Measurements from ENCODE around the gene WNT11.

WNT11 gene

GRCh38 chr11:76153571-76153923 is 52.8 kb downstream of the WNT11 start:
- H3K27ac ChIP-seq: no peak overlapping the region
- no peak for TF ChIP-seq CTCF (conservative IDR thresholded peaks at IDR 0.05)

GRCh38 chr11:76152741-76153570 is 53.3 kb downstream of the WNT11 start:
- TF ChIP-seq CTCF (conservative IDR thresholded peaks at IDR 0.05): no peak
- H3K27ac ChIP-seq: no peak overlapping the region

- no peak overlapping the region for H3K27ac ChIP-seq
- peak; percentile 97 for TF ChIP-seq CTCF (conservative IDR thresholded peaks at IDR 0.05)
These were observed 54.1 kb downstream of the WNT11 start for GRCh38 chr11:76152086-76152681.

GRCh38 chr11:76151556-76152085 is 54.7 kb downstream of the WNT11 start:
- no peak overlapping the region for H3K27ac ChIP-seq

GRCh38 chr11:76150141-76150540 is 56.2 kb downstream of the WNT11 start:
- TF ChIP-seq CTCF (conservative IDR thresholded peaks at IDR 0.05): no peak

More at GRCh38 chr11:76151556-76152085, 54.7 kb downstream of the WNT11 start:
- TF ChIP-seq CTCF (conservative IDR thresholded peaks at IDR 0.05): no peak

GRCh38 chr11:76149713-76150112 is 56.6 kb downstream of the WNT11 start:
- TF ChIP-seq CTCF (conservative IDR thresholded peaks at IDR 0.05): no peak
- peak overlapping the region; percentile 70; the same call in 1 of the 2 replicates for H3K27ac ChIP-seq

More at GRCh38 chr11:76150141-76150540, 56.2 kb downstream of the WNT11 start:
- no peak overlapping the region for H3K27ac ChIP-seq

GRCh38 chr11:76148941-76149613 is 57.2 kb downstream of the WNT11 start:
- H3K27ac ChIP-seq: peak overlapping the region; percentile 70
- TF ChIP-seq CTCF (conservative IDR thresholded peaks at IDR 0.05): no peak

Measured in VCaP (cell line).